ENCODE data around the gene TBC1D32. TPM values are rescaled to one million over a fixed set of nuclear protein-coding genes. Genes with fewer than 3 reads are reported as not detected.
"Not testable (repeated sequence)": the region's sequence is repeated elsewhere in the genome, so short reads cannot be mapped to it uniquely, and the experiment has no call there.

Gene TBC1D32
- total RNA-seq, 1 experiment from 2014 or later = 9.0 TPM

- Histone ChIP-seq H3K4ac (ENCODE audit: low read depth, low read length) (no peak overlapping the region), H4K91ac (ENCODE audit: insufficient read length, low read depth, low read length) (no peak overlapping the region), H4K20me1 (ENCODE audit: control insufficient read depth, insufficient read depth, insufficient read length) (no peaks in the 10 kb centered on the region), H3K27ac (ENCODE audit: insufficient read length, low read depth, low read length) (no peak overlapping the region), H2BK15ac (ENCODE audit: low read depth, low read length) (no peak overlapping the region), H2AK5ac (ENCODE audit: insufficient read length, low read length) (no peak overlapping the region), H3K23me2 (ENCODE audit: insufficient read length, low read depth, low read length, poor library complexity, severe bottlenecking) (no peaks in the 10 kb centered on the region), H3K14ac (ENCODE audit: insufficient read depth, low read length) (no peak overlapping the region), H3T11ph (ENCODE audit: low read length) (no peak overlapping the region), H3K79me1 (ENCODE audit: insufficient read depth, low read depth, low read length, poor library complexity, severe bottlenecking) (no peaks in the 10 kb centered on the region), H3K18ac (ENCODE audit: insufficient read length, low read depth, low read length) (no peak overlapping the region), H2BK12ac (ENCODE audit: insufficient read length, low read depth, low read length) (no peak overlapping the region), H3K27me3 (ENCODE audit: insufficient read depth, low read length) (no peaks in the 10 kb centered on the region), H2BK20ac (ENCODE audit: low read depth, low read length, poor library complexity, severe bottlenecking) (no peak overlapping the region), H3K23ac (ENCODE audit: insufficient read length, low read depth, low read length) (no peak overlapping the region), H4K5ac (ENCODE audit: insufficient read length, low read depth, low read length) (no peak overlapping the region), H3K9me3 (ENCODE audit: control insufficient read depth, low read depth, low read length) (no peaks in the 10 kb centered on the region), H2BK5ac (ENCODE audit: insufficient read length, low read length) (no peak overlapping the region), H4K8ac (replicated peaks; ENCODE audit: insufficient read length, low read depth, low read length) (no peak overlapping the region), H2AFZ (ENCODE audit: low read length) (no peak overlapping the region), H3K56ac (ENCODE audit: insufficient read length, low read depth, low read length) (no peak overlapping the region), H2BK120ac (ENCODE audit: low read depth, low read length, poor library complexity, severe bottlenecking) (no peak overlapping the region), H3K4me2 (ENCODE audit: insufficient read depth, insufficient read length, low read length) (no peak overlapping the region), H3K9ac (ENCODE audit: extremely low read depth, insufficient read length, low read length) (no peak overlapping the region), H3K4me1 (ENCODE audit: insufficient read depth, low read length) (no peaks in the 10 kb centered on the region), H3K79me2 (ENCODE audit: insufficient read depth, low read length) (no peaks in the 10 kb centered on the region)
- peak overlapping the region in 1 of 3 experiments; percentile 84; a peak in 2 of 7 replicates for H3K27ac Mint-ChIP-seq
- H3K4me1 Mint-ChIP-seq = no peaks in the 10 kb centered on the region
- no peak for TF ChIP-seq CTCF (conservative IDR thresholded peaks at IDR 0.05)
- no peaks in the 10 kb centered on the region for H3K27me3 Mint-ChIP-seq (ENCODE audit: low read depth)
- H3K9me3 Mint-ChIP-seq = peaks cover 0 to under 1% of the 10 kb centered on the region in 2 experiments; a peak in 2 of 5 replicates
- no peak for DNase-seq
- no peak overlapping the region for H3K4me3 Mint-ChIP-seq
- no CpG with 5 or more reads among the region's 3 CpGs for WGBS (ENCODE audit: extremely low coverage, insufficient read length, low lambda C conversion rate)
- H3K36me3 Mint-ChIP-seq (ENCODE audit: insufficient read depth in 1 of 3, low read depth in 3 of 3) = peaks cover 0 to 6% (median 2%) of the 10 kb centered on the region in 3 experiments; a peak in 3 of 7 replicates
These were observed 258.2 kb downstream of the TBC1D32 start for GRCh38 chr6:121076119-121076518.

GRCh38 chr6:121068749-121069148, 265.5 kb downstream of the TBC1D32 start:
- H2AK5ac ChIP-seq (ENCODE audit: insufficient read length, low read length); H3K27me3 Mint-ChIP-seq (ENCODE audit: low read depth); H3K4me1 Mint-ChIP-seq; H2BK5ac ChIP-seq (ENCODE audit: insufficient read length, low read length); H2BK12ac ChIP-seq (ENCODE audit: insufficient read length, low read depth, low read length); H3K9me3 ChIP-seq (ENCODE audit: control insufficient read depth, low read depth, low read length); H3K9ac ChIP-seq (ENCODE audit: extremely low read depth, insufficient read length, low read length); H3K23ac ChIP-seq (ENCODE audit: insufficient read length, low read depth, low read length); DNase-seq; H3K18ac ChIP-seq (ENCODE audit: insufficient read length, low read depth, low read length); H3T11ph ChIP-seq (ENCODE audit: low read length); H3K4ac ChIP-seq (ENCODE audit: low read depth, low read length); H2BK20ac ChIP-seq (ENCODE audit: low read depth, low read length, poor library complexity, severe bottlenecking); H3K4me2 ChIP-seq (ENCODE audit: insufficient read depth, insufficient read length, low read length); H3K27ac Mint-ChIP-seq; H3K4me3 Mint-ChIP-seq; H3K4me1 ChIP-seq (ENCODE audit: insufficient read depth, low read length); H3K56ac ChIP-seq (ENCODE audit: insufficient read length, low read depth, low read length); H3K27me3 ChIP-seq (ENCODE audit: insufficient read depth, low read length); H4K91ac ChIP-seq (ENCODE audit: insufficient read length, low read depth, low read length); H2BK15ac ChIP-seq (ENCODE audit: low read depth, low read length); H3K79me2 ChIP-seq (ENCODE audit: insufficient read depth, low read length); H4K5ac ChIP-seq (ENCODE audit: insufficient read length, low read depth, low read length); H3K79me1 ChIP-seq (ENCODE audit: insufficient read depth, low read depth, low read length, poor library complexity, severe bottlenecking); H2AFZ ChIP-seq (ENCODE audit: low read length); H3K23me2 ChIP-seq (ENCODE audit: insufficient read length, low read depth, low read length, poor library complexity, severe bottlenecking); H4K20me1 ChIP-seq (ENCODE audit: control insufficient read depth, insufficient read depth, insufficient read length); H4K8ac ChIP-seq (replicated peaks; ENCODE audit: insufficient read length, low read depth, low read length); H2BK120ac ChIP-seq (ENCODE audit: low read depth, low read length, poor library complexity, severe bottlenecking); H3K27ac ChIP-seq (ENCODE audit: insufficient read length, low read depth, low read length); H3K14ac ChIP-seq (ENCODE audit: insufficient read depth, low read length): not testable (repeated sequence)
- peaks cover 27 to 50% (median 37%) of the 10 kb centered on the region in 3 experiments for H3K36me3 Mint-ChIP-seq (ENCODE audit: insufficient read depth in 1 of 3, low read depth in 3 of 3)
- peaks cover 36 to 47% of the 10 kb centered on the region in 2 experiments for H3K9me3 Mint-ChIP-seq
- WGBS (ENCODE audit: extremely low coverage, insufficient read length, low lambda C conversion rate) = no CpG with 5 or more reads among the region's 1 CpG
